ENCODE results near the gene NDST1. TPM values are rescaled to one million over a fixed set of nuclear protein-coding genes. Genes with fewer than 3 reads are reported as not detected.

The NDST1 gene
- total RNA-seq, 1 donor = 13.0 TPM

DNA sequence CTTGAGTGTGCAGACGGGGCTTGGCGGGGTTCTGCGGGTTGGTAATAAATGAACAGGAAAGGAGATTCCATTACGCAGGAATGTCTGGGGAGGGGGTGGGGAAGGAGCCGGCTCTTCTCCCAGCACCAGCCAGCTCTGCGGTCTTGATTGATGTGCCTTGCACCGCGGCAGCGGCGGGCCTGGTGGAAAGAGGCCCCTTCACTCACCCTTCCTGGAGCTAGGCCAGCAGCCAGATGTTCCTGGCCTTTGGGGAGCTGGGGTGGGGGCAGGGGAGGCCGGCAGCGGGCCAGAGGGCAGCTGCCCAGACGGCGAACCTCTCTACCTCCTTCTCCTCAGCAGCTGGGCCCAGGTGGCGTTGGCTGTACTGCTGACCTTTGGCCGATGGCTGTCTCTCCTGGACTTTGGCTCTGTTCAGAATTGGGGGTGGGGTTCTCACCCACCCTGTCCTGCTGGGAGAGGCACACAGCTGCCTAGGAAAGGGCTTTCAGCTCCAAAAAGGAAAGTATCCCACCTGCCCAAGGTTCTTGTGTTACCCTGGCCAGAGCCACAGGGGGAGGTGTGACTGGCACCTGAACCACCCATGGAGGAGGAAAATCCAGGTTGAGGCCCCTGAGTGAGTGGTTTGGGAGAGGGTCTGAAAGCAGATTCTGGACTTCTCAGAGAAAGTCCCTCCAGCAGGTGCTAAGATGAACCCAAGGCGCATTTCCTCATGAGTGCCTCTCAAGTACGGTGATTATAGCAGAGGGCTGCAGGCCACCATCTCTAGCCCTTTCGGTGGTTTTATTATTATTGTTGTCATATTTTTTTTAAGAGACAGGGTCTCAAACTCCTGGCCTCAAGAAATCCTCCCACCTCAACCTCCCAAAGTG lies 74.5 kb downstream of the NDST1 start:
- Histone ChIP-seq H3K4me1 (ENCODE audit: insufficient read depth, low read length) (no peaks in the 10 kb centered on the region), H3K27me3 (ENCODE audit: insufficient read depth, low read length) (peaks cover 3% of the 10 kb centered on the region), H3K4me3 (ENCODE audit: low read length) (no peak overlapping the region)

GRCh38 chr5:150583541-150584225 lies 75.8 kb downstream of the NDST1 start:
- Histone ChIP-seq H3K27me3 (ENCODE audit: insufficient read depth, low read length) (peaks cover 3% of the 10 kb centered on the region), H3K9me3 (ENCODE audit: low read depth, low read length) (no peaks in the 10 kb centered on the region), H3K4me1 (ENCODE audit: insufficient read depth, low read length) (no peaks in the 10 kb centered on the region), H3K4me3 (ENCODE audit: low read length) (no peak overlapping the region)

More for the DNA sequence above, 74.5 kb downstream of the NDST1 start:
- H3K9me3 ChIP-seq (ENCODE audit: low read depth, low read length) = no peaks in the 10 kb centered on the region

GRCh38 chr5:150584556-150585335 lies 76.8 kb downstream of the NDST1 start:
- Histone ChIP-seq H3K27me3 (ENCODE audit: insufficient read depth, low read length) (peaks cover 3% of the 10 kb centered on the region), H3K4me3 (ENCODE audit: low read length) (no peak overlapping the region), H3K9me3 (ENCODE audit: low read depth, low read length) (no peaks in the 10 kb centered on the region), H3K4me1 (ENCODE audit: insufficient read depth, low read length) (no peaks in the 10 kb centered on the region)

GRCh38 chr5:150585781-150586341 lies 77.9 kb downstream of the NDST1 start:
- Histone ChIP-seq H3K27me3 (ENCODE audit: insufficient read depth, low read length) (peaks cover 3% of the 10 kb centered on the region), H3K4me3 (ENCODE audit: low read length) (no peak overlapping the region), H3K9me3 (ENCODE audit: low read depth, low read length) (no peaks in the 10 kb centered on the region), H3K4me1 (ENCODE audit: insufficient read depth, low read length) (no peaks in the 10 kb centered on the region)

- H3K9me3 ChIP-seq (ENCODE audit: low read depth, low read length) = no peaks in the 10 kb centered on the region
- no peaks in the 10 kb centered on the region for H3K27me3 ChIP-seq (ENCODE audit: insufficient read depth, low read length)
- H3K4me3 ChIP-seq (ENCODE audit: low read length) = no peak overlapping the region
- H3K4me1 ChIP-seq (ENCODE audit: insufficient read depth, low read length) = no peaks in the 10 kb centered on the region
Observed at GRCh38 chr5:150587016-150587415, 79.1 kb downstream of the NDST1 start.

DNA sequence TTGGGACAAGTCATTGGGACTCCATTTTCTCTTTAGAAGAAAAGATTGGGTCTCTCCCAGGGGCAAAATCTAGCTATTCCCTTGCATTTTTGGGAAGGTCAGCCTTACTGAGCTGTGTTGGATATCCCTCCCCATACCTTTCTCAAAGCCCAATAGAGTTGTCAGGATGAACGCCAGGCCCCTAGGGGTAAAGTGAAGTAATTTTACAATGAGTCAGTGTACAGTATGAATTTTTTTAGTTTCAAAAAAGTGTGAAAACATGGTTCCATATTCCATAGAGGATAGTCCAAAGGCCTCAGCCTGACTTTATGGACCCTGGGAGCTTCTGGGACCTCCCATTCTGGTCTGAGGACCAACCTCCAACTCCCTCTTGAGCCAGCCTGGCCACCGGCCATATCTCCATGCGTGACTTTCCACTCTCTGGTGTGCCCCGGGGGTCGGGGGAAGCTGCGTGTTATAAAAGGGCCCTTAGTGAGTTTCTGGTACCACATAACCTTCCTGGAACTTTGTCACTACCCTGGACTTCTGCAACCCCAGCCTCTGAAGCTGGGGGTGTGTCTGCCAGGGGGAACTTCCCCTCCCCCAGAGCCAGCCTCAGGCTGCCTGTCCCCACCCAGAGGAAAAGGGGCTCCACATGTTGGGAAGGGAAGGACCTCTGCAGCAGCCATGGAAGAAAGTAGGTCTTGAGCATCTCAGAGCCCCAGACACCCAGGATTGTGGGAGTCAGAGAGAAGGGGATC lies 80.1 kb downstream of the NDST1 start:
- H3K4me3 ChIP-seq (ENCODE audit: low read length) = no peak overlapping the region
- H3K4me1 ChIP-seq (ENCODE audit: insufficient read depth, low read length) = no peaks in the 10 kb centered on the region
- no peaks in the 10 kb centered on the region for H3K9me3 ChIP-seq (ENCODE audit: low read depth, low read length)
- H3K27me3 ChIP-seq (ENCODE audit: insufficient read depth, low read length) = no peaks in the 10 kb centered on the region

GRCh38 chr5:150588596-150588890 lies 80.6 kb downstream of the NDST1 start:
- Histone ChIP-seq H3K9me3 (ENCODE audit: low read depth, low read length) (no peaks in the 10 kb centered on the region), H3K4me3 (ENCODE audit: low read length) (no peak overlapping the region), H3K4me1 (ENCODE audit: insufficient read depth, low read length) (no peaks in the 10 kb centered on the region)

DNA sequence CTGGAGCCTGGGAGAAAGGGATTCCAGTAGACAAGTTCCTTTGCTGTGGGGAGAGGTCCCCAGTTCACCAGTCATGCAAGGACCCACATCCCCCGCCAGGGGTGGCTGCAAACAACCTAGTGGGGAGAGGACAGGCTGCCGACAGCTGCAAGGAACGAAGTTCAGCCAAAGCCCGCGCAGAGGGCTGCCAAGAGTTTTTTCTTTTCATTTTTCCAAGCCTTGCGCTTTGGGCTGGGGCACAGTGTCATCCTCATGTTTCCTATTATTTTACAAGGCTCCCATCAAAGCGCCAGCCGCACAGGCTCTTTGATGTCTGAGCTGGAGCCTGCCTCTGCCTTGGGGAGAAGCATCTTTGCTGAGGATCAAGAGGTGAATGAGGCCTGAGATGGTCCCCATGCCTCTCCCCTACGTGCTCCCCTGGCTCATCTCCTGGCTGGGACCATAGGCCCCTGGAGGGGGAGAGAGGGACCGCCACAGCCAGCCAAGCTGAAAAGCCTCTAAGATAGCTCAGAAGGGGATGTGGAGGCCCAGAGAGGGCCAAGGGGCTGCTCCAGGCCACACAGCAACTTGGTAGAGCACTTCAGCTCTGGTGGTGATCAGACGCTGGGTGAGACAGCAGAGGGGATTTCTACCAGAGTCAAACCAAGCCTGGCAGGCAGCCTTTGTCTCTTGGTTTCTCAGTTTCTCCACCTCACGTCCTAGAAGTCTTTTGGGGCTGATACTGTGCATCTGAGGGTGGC lies 82.1 kb downstream of the NDST1 start:
- no peak overlapping the region for H3K4me3 ChIP-seq (ENCODE audit: low read length)
- H3K9me3 ChIP-seq (ENCODE audit: low read depth, low read length) = no peaks in the 10 kb centered on the region
- H3K27me3 ChIP-seq (ENCODE audit: insufficient read depth, low read length) = no peaks in the 10 kb centered on the region
- no peaks in the 10 kb centered on the region for H3K4me1 ChIP-seq (ENCODE audit: insufficient read depth, low read length)

More at GRCh38 chr5:150588596-150588890, 80.6 kb downstream of the NDST1 start:
- no peaks in the 10 kb centered on the region for H3K27me3 ChIP-seq (ENCODE audit: insufficient read depth, low read length)

- no peaks in the 10 kb centered on the region for H3K4me1 ChIP-seq (ENCODE audit: insufficient read depth, low read length)
- H3K9me3 ChIP-seq (ENCODE audit: low read depth, low read length) = no peaks in the 10 kb centered on the region
- H3K27me3 ChIP-seq (ENCODE audit: insufficient read depth, low read length) = no peaks in the 10 kb centered on the region
- no peak overlapping the region for H3K4me3 ChIP-seq (ENCODE audit: low read length)
Observed at GRCh38 chr5:150590979-150591695, 83.2 kb downstream of the NDST1 start.

DNA sequence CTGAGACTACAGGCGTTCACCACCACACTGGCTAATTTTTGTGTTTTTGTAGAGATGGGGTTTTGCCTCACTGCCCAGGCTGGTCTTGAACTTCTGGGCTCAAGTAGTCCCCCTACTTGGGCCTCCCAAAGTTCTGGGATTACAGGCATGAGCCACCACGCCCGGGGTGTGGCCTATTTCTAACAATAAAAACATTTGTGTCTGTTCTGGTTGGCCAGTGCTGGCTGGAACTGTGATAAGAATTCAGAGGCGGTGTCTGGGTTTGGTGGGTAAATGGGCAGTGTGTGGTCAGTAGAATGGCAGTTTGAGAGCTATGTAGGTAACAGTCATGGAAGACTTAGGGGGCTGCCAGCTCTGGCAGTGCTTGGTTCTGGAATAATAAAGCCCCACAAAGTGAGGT lies 85.7 kb downstream of the NDST1 start:
- Histone ChIP-seq H3K4me3 (ENCODE audit: low read length) (no peak overlapping the region), H3K4me1 (ENCODE audit: insufficient read depth, low read length) (no peaks in the 10 kb centered on the region), H3K27me3 (ENCODE audit: insufficient read depth, low read length) (no peaks in the 10 kb centered on the region), H3K9me3 (ENCODE audit: low read depth, low read length) (no peaks in the 10 kb centered on the region)

GRCh38 chr5:150593996-150594395 lies 86.1 kb downstream of the NDST1 start:
- no peaks in the 10 kb centered on the region for H3K4me1 ChIP-seq (ENCODE audit: insufficient read depth, low read length)
- no peak overlapping the region for H3K4me3 ChIP-seq (ENCODE audit: low read length)
- no peaks in the 10 kb centered on the region for H3K27me3 ChIP-seq (ENCODE audit: insufficient read depth, low read length)
- H3K9me3 ChIP-seq (ENCODE audit: low read depth, low read length) = no peaks in the 10 kb centered on the region

DNA sequence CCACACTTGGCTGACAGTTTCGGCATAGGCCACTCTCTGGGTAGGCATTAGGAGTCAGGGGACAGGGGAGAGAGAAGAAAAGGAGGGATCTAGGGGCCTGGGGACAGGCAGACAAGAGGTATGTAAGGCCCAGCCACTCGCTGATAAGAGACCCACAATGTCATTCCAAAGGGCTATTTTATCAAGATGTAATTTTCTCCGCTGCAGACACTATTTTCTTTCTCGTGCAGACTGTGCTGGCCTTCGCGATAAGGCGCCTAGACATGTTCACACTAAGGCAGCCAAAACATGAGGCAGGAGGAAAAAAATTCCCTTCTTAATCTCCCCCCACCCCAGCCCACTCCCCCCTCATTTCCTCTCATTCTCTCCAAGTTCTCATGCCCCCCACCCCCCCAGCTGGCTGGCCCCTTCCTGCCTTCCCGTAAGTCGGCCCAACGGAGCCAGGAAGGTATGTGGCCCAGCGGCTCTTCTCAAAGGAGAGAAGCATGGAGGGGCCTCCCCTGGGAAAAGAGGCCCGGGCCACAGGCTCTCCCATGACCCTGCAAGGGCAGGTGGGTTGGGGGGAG lies 87.6 kb downstream of the NDST1 start:
- Histone ChIP-seq H3K9me3 (ENCODE audit: low read depth, low read length) (no peaks in the 10 kb centered on the region), H3K4me3 (ENCODE audit: low read length) (no peak overlapping the region), H3K4me1 (ENCODE audit: insufficient read depth, low read length) (no peaks in the 10 kb centered on the region), H3K27me3 (ENCODE audit: insufficient read depth, low read length) (no peaks in the 10 kb centered on the region)

GRCh38 chr5:150596313-150596712 lies 88.4 kb downstream of the NDST1 start:
- Histone ChIP-seq H3K9me3 (ENCODE audit: low read depth, low read length) (no peaks in the 10 kb centered on the region), H3K27me3 (ENCODE audit: insufficient read depth, low read length) (no peaks in the 10 kb centered on the region), H3K4me3 (ENCODE audit: low read length) (no peak overlapping the region), H3K4me1 (ENCODE audit: insufficient read depth, low read length) (no peaks in the 10 kb centered on the region)
